IPS-15b (cell line): ENCODE measurements around the gene ZYX.
"Not testable (repeated sequence)": the region's sequence is repeated elsewhere in the genome, so short reads cannot be mapped to it uniquely, and the experiment has no call there.

ENCODE experiments used
- H3K27me3 ChIP-seq: one replicate; pipeline ENCODE4 v1.6.1; 2013; ENCODE audit warnings: low read length; ENCODE audit not compliant: control insufficient read depth, insufficient read depth
- H3K36me3 ChIP-seq: one replicate; pipeline ENCODE4 v1.6.1; 2013; ENCODE audit warnings: low read length; ENCODE audit not compliant: control insufficient read depth, insufficient read depth
- H3K4me1 ChIP-seq: one replicate; pipeline ENCODE4 v1.6.1; 2013; ENCODE audit warnings: mild to moderate bottlenecking, low read length; ENCODE audit not compliant: control insufficient read depth, insufficient read depth
- H3K4me3 ChIP-seq: one replicate; pipeline ENCODE4 v1.5.1; 2013; ENCODE audit warnings: low read depth, low read length
- H3K9ac ChIP-seq: one replicate; pipeline ENCODE4 v1.6.1; 2013; ENCODE audit warnings: low read depth, mild to moderate bottlenecking, low read length
- H3K9me3 ChIP-seq: one replicate; pipeline ENCODE4 v1.6.1; 2013; ENCODE audit warnings: mild to moderate bottlenecking, low read length; ENCODE audit not compliant: control insufficient read depth, insufficient read depth

The ZYX gene

DNA sequence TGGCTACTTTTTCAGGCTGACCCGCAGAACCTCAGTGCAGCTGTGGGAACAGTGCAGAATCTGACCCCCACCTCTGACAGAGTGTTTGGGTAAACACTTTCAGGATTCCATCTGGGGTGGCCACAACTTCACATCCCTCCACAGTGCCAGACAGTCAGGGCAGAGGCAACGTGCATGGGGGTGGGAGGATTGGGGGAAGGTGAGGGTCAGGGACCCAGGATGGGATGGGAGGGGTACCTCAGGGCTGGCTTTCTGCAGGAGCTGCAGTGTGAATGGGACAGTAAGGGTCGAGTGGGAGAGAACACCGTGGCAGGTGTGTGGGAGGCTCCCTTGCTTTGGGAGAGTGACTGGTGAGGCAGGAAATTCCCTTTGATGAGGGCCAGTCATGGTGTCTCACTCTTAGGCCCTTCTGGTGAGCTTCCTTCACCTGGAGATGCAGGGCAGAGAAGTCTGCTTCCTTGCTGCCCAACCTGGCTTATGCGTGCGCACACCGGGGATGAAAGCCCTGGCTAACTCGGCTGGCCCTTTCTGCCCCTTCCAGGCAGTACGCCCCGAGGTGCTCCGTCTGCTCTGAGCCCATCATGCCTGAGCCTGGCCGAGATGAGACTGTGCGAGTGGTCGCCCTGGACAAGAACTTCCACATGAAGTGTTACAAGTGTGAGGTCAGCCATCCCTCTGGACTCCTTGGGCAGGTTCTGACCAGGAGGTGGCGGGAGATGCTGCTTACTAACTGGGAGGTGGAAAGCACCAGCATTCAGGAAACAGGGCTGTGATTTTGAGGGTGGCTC is 8.4 kb downstream of the ZYX start:
- no peak overlapping the region for H3K9ac ChIP-seq
- H3K27me3 ChIP-seq: no peaks in the 10 kb centered on the region
- H3K4me3 ChIP-seq: no peak overlapping the region
- H3K9me3 ChIP-seq: no peaks in the 10 kb centered on the region
- no peaks in the 10 kb centered on the region for H3K4me1 ChIP-seq
- peaks cover 75% of the 10 kb centered on the region for H3K36me3 ChIP-seq

DNA sequence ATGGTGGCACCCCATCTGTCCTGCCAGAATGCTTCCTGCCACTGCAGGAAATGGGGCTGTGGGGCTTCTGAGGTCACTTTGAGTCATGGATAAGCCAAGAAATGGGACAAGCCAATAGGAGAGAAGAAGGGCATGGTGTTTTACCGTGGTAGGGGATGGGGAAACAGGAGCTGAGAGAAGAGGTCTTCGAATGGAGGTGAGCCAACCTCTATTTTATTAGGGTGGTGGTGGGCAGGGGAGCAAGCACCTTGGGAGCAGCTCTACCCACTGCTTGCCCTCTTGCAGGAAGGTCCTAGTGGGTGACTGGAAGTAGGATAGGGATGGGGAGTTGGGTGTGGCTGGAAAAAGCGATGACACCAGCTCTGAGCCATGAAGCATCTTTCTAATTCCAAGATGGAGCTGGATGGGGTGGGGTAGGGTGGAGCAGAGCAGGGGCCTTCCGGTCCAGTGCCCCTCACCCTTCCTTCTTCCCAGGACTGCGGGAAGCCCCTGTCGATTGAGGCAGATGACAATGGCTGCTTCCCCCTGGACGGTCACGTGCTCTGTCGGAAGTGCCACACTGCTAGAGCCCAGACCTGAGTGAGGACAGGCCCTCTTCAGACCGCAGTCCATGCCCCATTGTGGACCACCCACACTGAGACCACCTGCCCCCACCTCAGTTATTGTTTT is 9.1 kb downstream of the ZYX start:
- Histone ChIP-seq H3K4me3 (no peak overlapping the region), H3K9ac (no peak overlapping the region), H3K27me3 (no peaks in the 10 kb centered on the region), H3K9me3 (no peaks in the 10 kb centered on the region), H3K36me3 (peaks cover 79% of the 10 kb centered on the region), H3K4me1 (no peaks in the 10 kb centered on the region)

DNA sequence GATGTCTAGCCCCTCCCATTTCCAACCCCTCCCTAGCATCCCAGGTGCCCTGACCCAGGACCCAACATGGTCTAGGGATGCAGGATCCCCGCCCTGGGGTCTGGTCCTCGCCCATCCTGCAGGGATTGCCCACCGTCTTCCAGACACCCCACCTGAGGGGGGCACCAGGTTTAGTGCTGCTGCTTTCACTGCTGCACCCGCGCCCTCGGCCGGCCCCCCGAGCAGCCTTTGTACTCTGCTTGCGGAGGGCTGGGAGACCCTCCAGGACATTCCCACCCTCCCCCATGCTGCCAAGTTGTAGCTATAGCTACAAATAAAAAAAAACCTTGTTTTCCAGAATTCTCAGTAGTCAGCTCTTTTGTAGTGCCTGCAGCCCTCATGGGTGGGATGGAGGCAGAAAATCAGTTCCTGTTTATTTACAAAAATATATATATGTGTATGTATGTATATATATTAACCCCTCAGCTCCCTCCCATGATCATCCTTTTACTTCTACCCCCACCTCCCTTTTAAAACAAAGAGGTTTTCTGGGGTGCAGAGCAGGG is 9.7 kb downstream of the ZYX start:
- H3K27me3 ChIP-seq: no peaks in the 10 kb centered on the region
- H3K9ac ChIP-seq: no peak overlapping the region
- H3K4me1 ChIP-seq: no peaks in the 10 kb centered on the region
- no peaks in the 10 kb centered on the region for H3K9me3 ChIP-seq
- peaks cover 82% of the 10 kb centered on the region for H3K36me3 ChIP-seq
- no peak overlapping the region for H3K4me3 ChIP-seq

DNA sequence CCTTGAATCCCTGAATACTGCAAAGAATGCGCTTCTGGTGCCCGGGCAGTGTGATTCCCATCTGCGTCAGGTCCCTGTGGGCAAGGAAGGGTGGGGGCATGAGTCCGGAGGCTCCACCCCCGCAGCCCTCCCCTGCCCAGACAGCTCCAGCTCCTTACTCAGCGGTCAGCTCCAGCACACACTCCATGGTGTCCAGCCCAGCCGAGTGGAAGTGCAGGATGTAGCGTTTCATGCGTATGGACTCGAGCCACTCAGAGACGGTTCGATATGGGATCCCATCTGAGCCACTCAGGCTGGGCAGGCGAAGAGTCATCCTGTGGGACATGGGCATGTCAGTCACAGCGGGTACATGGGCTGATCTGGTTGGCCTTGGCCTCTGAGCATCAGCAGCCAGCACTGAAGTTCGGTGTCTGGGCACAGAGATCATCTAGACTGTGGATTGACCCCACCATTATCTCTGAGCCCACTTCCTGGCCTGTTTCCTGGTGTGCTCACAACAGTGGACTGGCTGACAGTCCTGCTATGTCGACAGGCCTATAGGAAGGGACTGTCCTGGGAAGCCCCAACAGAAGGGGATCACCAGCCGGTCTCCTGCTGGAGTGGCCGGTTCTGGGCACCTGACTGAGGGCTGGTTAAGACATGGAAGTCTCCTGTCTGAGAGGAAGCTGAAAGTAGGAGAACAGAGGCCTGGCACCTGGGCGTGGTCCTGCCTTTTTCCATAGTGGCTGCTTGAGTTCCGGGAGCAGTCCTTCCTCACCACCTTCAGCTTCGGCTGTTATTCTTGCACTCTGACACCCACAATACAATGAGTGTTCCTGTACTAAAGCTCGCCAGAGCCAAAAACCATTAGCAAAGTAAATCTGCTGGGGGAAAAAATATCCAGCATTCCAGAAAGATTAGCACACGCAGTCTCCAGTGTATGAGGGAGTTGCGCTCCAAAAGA is 10.6 kb downstream of the ZYX start:
- peaks cover 85% of the 10 kb centered on the region for H3K36me3 ChIP-seq
- no peak overlapping the region for H3K9ac ChIP-seq
- H3K9me3 ChIP-seq: no peaks in the 10 kb centered on the region
- H3K4me3 ChIP-seq: no peak overlapping the region
- no peaks in the 10 kb centered on the region for H3K4me1 ChIP-seq
- no peaks in the 10 kb centered on the region for H3K27me3 ChIP-seq

DNA sequence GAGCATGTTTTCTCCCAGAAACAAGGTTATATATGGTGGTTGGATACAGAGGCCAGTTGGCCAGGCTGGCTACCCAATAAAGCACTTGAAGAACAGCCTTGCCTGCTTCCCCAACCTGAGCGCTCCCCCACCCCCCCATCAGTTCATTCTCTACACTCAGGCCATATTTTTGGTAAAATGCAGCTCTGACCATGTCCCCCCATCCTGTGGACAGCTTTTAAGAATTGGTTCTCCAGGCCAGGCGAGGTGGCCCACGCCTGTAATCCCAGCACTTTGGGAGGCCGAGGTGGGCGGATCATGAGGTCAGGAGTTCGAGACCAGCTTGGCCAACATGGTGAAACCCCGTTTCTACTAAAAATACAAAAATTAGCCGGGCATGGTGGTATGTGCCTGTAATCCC is 11.3 kb downstream of the ZYX start:
- peaks cover 91% of the 10 kb centered on the region for H3K36me3 ChIP-seq
- not testable (repeated sequence) for H3K4me3 ChIP-seq, H3K4me1 ChIP-seq, H3K9ac ChIP-seq, H3K9me3 ChIP-seq, H3K27me3 ChIP-seq

DNA sequence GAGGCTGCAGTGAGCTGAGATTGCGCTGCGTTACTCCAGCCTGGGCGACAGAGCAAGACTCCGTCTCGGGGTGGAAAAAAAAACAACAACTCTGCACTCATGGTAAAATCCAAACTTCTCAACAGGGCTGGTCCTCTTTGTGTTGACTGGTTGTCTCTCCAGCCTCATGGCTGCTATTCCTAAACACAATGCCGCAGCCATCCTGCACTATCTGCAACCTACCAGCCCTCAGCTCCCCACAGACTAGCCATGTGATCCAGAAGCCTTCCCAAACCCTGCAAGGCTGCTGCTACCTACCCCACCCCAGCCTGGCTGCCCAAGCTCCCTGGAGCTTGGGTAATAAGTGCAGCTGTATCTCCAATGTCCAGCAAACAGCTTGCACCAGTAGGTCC is 11.7 kb downstream of the ZYX start:
- no peaks in the 10 kb centered on the region for H3K9me3 ChIP-seq
- H3K9ac ChIP-seq: no peak overlapping the region
- H3K4me1 ChIP-seq: no peaks in the 10 kb centered on the region
- no peak overlapping the region for H3K4me3 ChIP-seq
- H3K36me3 ChIP-seq: peaks cover 91% of the 10 kb centered on the region
- H3K27me3 ChIP-seq: no peaks in the 10 kb centered on the region

DNA sequence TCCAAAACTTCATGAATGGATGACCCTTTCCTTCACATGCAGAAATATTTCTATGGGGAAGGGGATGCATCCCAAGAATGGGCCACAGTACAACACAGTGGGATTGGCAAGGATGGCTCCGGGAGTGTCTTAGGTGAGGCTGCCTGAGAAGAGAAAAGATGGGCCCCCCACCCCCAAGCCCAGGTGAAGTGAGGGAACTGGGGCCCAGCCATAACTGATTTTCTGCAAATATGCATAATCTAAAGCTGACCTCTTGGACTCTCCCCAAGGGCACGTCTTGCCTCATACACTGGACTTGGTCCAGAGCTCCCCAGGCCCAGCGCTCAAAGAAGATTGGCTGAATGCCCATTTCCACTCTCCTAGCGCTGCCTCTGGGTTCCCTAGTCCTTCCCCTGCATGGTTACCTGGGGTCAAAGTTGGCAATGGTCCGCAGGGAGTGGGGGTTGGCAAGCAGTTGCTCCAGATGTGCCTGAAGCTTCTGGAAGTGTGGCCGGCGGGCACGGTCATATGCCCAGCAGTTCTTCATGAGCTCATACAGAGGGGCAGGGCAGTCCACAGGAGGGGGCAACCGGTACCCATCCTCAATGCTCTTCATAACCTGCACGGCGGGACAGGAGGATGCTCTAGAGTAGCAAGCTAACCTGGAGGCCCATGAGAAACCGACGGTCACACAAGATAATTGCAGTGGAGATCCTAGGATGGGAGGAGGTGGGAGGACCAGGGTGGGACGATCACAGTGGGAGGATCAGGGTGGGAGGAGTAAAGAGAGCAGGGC is 12.3 kb downstream of the ZYX start:
- peaks cover 93% of the 10 kb centered on the region for H3K36me3 ChIP-seq
- no peak overlapping the region for H3K9ac ChIP-seq
- H3K4me3 ChIP-seq: no peak overlapping the region
- no peaks in the 10 kb centered on the region for H3K27me3 ChIP-seq
- H3K9me3 ChIP-seq: no peaks in the 10 kb centered on the region
- H3K4me1 ChIP-seq: no peaks in the 10 kb centered on the region

DNA sequence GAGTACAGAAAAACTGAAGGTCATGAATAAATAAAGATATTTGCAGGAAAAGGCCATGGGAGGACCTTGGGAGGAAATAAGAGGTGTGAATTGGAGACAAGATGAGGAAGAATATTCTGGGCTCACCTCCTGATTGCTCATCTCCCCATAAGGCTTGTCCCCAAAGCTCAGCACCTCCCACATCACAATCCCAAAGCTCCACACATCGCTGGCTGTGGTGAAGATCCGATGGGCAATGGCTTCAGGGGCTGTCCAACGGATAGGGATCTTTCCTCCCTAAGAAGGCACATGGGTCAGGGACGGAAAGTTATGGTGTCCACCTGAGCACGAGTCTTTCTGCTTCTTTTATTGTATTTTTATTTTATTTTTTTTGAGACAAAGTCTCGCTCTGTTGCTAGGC is 12.9 kb downstream of the ZYX start:
- Histone ChIP-seq H3K9ac (no peak overlapping the region), H3K4me1 (no peaks in the 10 kb centered on the region), H3K9me3 (no peaks in the 10 kb centered on the region), H3K36me3 (peaks cover 92% of the 10 kb centered on the region), H3K27me3 (no peaks in the 10 kb centered on the region), H3K4me3 (no peak overlapping the region)

DNA sequence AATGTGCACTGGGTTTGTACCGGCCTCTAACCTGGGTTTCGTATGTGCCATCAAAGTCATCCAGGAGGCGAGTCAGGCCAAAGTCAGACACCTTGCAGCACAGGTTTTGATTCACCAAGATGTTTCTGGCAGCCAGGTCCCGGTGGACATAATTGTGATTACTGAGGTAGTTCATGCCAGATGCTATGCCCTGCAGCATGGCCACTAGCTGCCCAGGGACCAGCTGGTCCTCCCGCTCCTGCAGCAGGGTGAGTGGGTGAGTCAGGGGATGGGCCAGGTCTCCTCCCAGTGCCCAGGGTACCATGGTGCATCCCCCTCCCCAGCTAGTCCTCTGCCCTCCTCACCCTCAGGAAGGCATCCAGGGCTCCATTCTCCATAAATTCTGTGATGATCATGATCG is 13.6 kb downstream of the ZYX start:
- no peaks in the 10 kb centered on the region for H3K27me3 ChIP-seq
- H3K4me3 ChIP-seq: no peak overlapping the region
- peaks cover 92% of the 10 kb centered on the region for H3K36me3 ChIP-seq
- no peaks in the 10 kb centered on the region for H3K9me3 ChIP-seq
- H3K9ac ChIP-seq: no peak overlapping the region
- no peaks in the 10 kb centered on the region for H3K4me1 ChIP-seq

DNA sequence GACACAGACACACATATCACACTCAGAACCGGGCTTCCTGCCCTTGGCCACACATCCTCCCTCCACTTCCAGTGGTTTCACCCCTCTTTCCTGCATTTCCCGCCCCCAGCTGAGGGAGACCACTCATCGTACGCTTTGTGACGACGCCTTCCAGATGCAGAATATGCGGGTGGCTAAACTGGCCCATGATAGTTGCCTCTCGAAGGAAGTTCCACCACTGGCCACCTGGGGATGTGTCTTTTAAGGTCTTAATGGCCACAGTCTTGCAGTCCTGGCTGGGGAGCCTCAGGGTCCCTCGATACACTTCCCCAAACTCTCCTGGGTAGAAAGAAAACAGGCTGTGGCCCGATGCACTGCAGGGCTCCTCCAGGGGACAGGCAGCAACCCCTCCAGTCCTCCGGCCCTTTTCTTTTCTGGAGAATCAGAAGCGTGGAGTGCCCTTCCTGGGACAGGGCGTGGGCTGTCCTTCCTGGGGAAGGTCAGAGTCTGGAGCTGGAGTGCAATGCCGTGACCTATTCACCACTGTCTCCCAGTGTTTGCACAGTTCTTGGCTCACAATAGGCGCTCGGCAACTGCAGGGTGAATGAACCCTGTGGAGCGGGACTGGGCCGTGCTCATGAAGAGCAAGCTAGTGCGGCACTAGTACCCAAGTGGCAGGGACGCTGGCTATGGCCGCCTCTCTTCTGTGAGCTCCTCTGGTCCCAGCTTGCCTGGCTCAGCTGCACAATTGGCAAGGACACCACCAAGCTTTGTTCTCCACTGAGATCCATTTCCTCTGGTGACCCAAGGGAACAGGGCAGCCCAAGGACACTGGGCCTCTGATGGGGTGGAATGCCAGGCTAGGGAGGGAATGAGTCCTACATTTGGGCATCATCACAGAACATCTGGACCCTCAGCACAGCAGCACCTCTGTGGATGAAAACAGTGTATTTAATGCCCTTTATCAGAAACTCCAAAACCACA is 14.3 kb downstream of the ZYX start:
- Histone ChIP-seq H3K4me1 (no peaks in the 10 kb centered on the region), H3K9me3 (no peaks in the 10 kb centered on the region), H3K36me3 (peaks cover 91% of the 10 kb centered on the region), H3K4me3 (no peak overlapping the region), H3K9ac (no peak overlapping the region), H3K27me3 (no peaks in the 10 kb centered on the region)
